Measurements from ENCODE around the gene SLC6A5.
A peak's percentile ranks its signal among the peaks of the same experiment; 100 is the strongest.

SLC6A5 gene

GRCh38 chr11:20597154-20597679 is 2.2 kb upstream of the SLC6A5 start:
- no peak for DNase-seq

DNA sequence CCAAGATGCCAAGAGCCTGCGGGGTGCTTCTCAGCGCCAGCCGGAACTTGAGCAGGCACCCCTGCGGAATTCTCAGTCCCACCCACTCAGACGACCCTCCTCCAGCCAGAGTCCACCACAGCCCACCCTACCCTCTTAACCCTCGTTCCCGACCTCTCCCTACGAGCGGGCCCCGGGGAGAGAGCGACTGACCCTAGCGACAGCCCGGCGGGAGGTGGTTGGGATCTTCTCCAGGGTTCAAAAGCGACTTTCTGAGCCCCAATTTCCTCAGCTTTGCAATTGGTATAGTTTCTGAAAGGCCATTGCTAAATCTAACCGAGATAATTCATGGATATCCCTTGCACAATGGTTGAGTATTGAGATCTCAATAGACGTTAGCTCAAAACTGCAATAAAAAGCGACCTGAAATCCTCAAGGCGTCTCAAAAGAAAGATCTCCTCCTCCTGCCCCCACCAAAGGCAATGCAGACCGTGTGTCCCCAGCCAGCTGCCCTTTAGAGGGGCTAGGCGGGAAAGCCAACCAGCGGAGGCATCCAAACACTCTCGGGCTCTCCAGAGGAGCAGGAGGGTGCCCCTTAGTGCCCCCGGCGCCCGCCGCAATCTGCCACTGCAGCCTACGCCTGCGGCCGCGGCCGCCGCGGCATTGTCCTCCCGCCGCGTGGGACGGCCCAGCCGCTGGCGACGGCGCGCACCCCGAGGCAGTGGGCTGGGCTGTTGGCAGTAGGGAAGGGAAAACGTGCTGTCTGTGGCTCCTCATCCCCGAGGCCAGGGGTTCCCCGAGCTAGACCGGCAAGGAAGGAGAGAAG is 1.5 kb upstream of the SLC6A5 start:
- no peak for DNase-seq

- DNase-seq = no peak
Measured at GRCh38 chr11:20598492-20598891, 916 bp upstream of the SLC6A5 start.

- DNase-seq = no peak
Measured at GRCh38 chr11:20600020-20600346, 575 bp downstream of the SLC6A5 start.

GRCh38 chr11:20600551-20600950 is 1.1 kb downstream of the SLC6A5 start:
- no peak for DNase-seq

DNA sequence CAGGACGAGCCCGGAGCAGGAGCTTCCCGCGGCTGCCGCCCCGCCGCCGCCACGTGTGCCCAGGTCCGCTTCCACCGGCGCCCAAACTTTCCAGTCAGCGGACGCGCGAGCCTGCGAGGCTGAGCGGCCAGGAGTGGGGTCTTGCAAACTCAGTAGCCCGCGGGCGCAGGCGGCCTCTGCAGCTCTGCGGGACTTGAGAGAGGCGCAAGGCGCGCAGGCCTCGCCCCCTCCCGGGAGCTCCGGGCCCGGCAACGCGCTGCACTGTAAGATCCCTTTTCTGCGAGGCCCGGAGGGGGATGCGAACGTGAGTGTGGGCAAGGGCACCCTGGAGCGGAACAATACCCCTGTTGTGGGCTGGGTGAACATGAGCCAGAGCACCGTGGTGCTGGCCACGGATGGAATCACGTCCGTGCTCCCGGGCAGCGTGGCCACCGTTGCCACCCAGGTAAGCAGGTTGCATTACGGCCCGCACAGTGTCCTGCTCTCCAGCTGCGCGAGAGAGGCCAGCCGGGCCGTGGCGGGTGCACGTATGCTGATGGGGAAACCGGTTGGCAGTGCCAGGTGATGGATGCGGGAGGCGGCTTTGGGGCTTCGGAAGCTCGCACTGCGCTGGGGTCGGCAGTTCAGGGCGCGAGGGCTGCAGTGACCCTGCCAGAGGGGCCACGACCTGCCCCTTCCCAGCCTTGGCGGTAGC is 2.0 kb downstream of the SLC6A5 start:
- no peak for DNase-seq

- DNase-seq = no peak
Measured at GRCh38 chr11:20604295-20604803, 4.9 kb downstream of the SLC6A5 start.

- no peak for DNase-seq
Measured at GRCh38 chr11:20604864-20605601, 5.6 kb downstream of the SLC6A5 start.

- DNase-seq = no peak
Measured at GRCh38 chr11:20605602-20606091, 6.2 kb downstream of the SLC6A5 start.

DNA sequence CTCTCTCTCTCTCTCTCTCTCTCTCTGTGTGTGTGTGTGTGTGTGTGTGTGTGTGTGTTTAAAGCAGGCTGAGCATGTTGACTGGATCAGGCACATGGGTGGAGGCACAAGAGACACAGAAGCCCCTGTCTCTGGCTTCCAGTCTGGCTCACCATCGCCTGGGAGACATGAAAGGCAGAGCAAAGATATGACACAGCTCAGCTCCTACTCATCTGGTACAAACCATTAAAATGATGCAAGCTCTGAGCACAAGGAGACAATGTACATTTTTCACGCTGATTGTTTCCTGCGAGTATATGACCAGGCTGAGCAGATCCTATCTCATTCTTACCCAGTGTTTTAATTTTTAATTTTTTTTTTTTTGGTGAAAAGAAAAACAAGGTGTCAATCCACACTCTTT is 9.5 kb downstream of the SLC6A5 start:
- no peak for DNase-seq

- DNase-seq = peak; percentile 80
Measured at GRCh38 chr11:20609727-20610707, 10.6 kb downstream of the SLC6A5 start.

GRCh38 chr11:20610825-20611224 is 11.4 kb downstream of the SLC6A5 start:
- DNase-seq = no peak

DNA sequence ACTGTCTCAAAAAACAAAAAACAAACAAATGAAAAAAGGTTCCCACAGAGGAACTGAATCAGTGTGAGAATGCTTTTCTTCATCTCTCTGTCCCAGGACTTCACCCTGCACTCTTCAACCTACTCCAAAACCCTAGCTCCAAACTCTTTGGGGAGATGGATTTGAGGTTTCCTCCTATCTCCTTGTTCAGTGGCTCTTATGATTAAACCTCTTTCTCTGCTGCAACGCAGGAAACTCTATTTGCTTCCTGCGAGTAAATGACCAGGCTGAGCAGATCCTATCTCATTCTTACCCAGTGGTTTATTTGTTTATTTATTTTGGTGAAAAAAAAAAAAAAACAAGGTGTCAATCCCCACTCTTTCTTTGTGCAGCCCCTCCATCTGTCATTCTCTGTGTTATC is 12.0 kb downstream of the SLC6A5 start:
- DNase-seq = no peak

- no peak for DNase-seq
Measured at GRCh38 chr11:20611892-20612291, 12.5 kb downstream of the SLC6A5 start.

DNA sequence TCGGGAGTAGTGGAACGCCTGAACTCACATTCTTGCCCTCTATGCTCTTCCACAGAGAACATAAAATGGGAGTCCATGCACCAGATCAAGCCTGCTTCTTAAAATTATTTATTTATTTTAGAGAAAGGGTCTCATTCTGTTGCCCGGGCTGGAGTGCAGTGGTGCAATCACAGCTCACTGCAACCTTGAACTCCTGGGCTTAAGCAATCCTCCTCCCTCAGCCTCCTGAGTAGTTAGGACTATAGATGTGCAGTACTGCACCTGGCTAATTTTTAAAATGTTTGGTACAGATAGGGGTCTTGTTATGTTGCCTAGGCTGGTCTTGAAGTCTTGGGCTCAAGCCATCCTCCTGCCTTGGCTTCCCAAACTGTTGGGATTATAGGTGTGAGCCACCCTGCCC is 13.0 kb downstream of the SLC6A5 start:
- no peak for DNase-seq

GRCh38 chr11:20616920-20617319 is 17.5 kb downstream of the SLC6A5 start:
- DNase-seq = no peak

DNA sequence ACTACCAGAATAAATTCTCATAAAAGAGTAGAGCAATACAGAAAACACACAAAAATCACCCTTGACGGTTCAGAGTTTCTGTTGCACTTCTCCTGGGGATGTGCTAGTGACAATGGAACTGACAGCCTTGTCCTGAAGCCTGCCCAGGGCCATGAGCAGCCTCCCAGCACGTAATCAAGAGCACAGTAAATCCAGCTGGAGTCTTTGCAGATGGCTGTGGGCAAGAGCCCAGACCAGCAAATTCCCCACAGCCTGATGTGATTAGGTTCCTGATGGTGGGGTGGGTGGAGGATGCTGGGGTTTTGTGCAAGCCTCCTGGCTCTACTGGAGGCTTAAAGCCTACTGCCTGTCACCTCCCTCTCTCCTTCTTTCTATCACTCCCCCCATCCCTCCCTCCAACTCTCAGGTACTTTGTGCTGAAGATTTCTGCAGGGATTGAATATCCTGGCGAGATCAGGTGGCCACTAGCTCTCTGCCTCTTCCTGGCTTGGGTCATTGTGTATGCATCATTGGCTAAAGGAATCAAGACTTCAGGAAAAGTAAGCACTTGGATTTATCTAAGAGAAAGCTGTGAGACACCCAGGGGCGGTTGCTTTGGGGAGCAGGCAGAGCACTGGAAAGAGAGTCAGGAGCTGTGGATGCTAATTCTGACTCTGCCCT is 18.1 kb downstream of the SLC6A5 start:
- no peak for DNase-seq

DNA sequence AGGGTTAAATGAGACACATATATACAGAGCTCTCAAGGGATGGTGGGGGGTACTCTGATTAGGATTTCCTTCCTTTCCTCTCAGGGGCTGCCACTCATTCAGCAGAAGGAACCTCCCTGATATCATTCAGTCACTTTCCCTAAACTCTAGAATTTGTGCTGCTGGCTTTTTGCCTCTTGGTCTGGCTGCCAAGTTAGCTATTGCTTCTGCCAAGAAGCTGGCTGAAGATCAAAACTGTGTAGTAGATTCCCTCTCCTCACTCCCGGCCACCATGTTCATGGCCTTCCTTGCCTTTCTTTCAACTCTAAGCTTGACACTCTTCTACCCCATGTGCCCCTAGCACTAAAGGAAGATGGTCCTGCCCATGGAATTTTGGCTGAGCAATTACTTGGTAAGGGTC is 18.7 kb downstream of the SLC6A5 start:
- DNase-seq = no peak

GRCh38 chr11:20620988-20621387 is 21.6 kb downstream of the SLC6A5 start:
- DNase-seq = no peak

DNA sequence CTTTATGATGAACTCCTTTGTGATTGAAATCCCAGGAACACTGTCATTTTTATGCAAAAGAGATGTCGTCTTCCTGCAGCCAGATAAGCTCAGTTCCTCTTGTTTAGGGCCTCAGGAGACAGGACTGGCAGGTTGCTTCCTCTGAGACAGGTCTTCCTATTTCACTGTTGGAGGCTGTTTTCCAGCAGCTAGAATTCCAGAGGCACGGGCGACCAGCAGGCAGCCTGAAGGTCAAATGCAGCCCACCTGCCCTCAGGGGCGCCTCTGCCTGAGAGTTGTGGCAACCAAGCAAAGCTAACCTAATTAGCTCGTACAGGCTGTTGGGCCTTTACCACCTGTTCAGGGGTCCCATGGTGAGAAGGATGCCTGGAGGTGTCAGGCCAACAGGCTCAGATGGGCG is 22.3 kb downstream of the SLC6A5 start:
- no peak for DNase-seq

DNA sequence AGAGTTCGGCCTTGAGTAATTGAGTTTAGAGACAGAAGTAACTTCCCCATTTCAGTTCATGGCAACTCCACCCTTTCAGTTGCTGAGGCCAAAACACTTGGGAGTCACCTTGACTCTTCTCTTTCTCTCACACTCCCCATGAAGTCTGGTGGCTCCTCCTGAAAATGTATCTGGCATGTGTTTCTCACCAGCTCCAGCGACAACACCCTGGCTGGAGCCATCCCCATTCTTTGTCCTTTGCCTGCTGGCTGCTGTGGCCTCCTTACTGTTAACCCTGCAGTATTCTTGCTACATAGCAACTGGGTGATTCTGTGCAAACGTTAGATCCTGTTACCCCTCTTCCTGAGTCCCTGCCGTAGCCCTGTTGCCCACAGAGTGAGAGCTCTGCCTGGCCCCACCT is 23.8 kb downstream of the SLC6A5 start:
- DNase-seq = peak; percentile 29

All from right forelimb (tissue), 1 donor.